Fibroblast of peridontal ligament (primary cell): ENCODE data around the gene STAC2.
"Not testable (repeated sequence)": the region's sequence is repeated elsewhere in the genome, so short reads cannot be mapped to it uniquely, and the experiment has no call there.

Experiments
- DNase-seq: peaks from one replicate; pipeline ENCODE4 v3.0.0-alpha.2; 2010; ENCODE audit errors: extremely low read depth

STAC2 gene

GRCh38 chr17:39225308-39225958 lies at the start of gene STAC2:
Gene STAC2, minus strand, starts transcription at chr17:39225945. Its CDS starts 443 bp downstream, at chr17:39225502.
- DNase-seq = no peak

GRCh38 chr17:39271546-39271945 lies 45.8 kb upstream of the STAC2 start:
- peak; percentile 88 for DNase-seq

GRCh38 chr17:39270923-39271322 lies 45.2 kb upstream of the STAC2 start:
- DNase-seq = peak; percentile 97

- DNase-seq = peak; percentile 17
Observed at GRCh38 chr17:39264119-39264518, 38.4 kb upstream of the STAC2 start.

- no peak for DNase-seq
Observed at GRCh38 chr17:39261286-39261685, 35.5 kb upstream of the STAC2 start.

- no peak for DNase-seq
Observed at GRCh38 chr17:39252788-39253460, 27.2 kb upstream of the STAC2 start.

DNA sequence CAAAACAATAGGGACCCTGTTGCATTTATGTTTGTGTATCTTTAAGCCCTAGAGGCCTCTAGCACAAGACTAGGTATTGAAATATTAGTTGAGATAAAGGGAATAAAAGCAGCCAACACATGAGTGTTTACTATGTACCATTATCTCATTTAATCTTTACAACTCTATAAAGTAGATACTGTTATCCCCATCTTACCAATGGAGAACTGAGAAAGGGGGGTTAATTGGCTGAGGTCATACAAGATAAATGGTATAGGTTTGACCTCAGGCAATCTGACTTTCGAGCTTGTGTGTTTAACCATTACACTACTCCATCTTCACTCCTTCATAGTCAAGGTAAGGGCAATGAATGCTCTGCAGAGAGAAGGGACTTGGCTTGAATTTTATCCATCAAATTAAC lies 26.3 kb upstream of the STAC2 start:
- no peak for DNase-seq

- not testable (repeated sequence) for DNase-seq
Observed at GRCh38 chr17:39250076-39250475, 24.3 kb upstream of the STAC2 start.

GRCh38 chr17:39246274-39246673 lies 20.5 kb upstream of the STAC2 start:
- DNase-seq = no peak

- peak; percentile 83 for DNase-seq
Observed at GRCh38 chr17:39244600-39245570, 19.1 kb upstream of the STAC2 start.

- no peak for DNase-seq
Observed at GRCh38 chr17:39244016-39244599, 18.4 kb upstream of the STAC2 start.

- DNase-seq = no peak
Observed at GRCh38 chr17:39243155-39243554, 17.4 kb upstream of the STAC2 start.

DNA sequence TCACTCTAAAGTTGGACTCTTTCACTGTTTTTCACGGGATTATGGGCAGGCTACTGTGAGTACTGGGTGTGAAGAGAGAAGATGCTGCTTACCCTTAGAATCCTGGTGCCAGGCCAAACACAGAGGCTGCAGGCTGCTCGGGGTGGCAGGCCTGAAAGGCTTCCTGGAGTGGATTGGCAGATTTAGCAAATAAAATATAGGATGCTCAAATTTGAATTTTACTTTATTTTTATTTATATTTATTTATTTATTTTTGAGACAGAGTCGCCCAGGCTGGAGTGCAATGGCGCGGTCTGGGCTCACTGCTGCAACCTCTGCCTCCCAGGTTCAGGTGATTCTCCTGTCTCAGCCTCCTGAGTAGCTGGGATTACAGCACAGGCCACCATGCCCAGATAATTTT lies 14.9 kb upstream of the STAC2 start:
- no peak for DNase-seq

DNA sequence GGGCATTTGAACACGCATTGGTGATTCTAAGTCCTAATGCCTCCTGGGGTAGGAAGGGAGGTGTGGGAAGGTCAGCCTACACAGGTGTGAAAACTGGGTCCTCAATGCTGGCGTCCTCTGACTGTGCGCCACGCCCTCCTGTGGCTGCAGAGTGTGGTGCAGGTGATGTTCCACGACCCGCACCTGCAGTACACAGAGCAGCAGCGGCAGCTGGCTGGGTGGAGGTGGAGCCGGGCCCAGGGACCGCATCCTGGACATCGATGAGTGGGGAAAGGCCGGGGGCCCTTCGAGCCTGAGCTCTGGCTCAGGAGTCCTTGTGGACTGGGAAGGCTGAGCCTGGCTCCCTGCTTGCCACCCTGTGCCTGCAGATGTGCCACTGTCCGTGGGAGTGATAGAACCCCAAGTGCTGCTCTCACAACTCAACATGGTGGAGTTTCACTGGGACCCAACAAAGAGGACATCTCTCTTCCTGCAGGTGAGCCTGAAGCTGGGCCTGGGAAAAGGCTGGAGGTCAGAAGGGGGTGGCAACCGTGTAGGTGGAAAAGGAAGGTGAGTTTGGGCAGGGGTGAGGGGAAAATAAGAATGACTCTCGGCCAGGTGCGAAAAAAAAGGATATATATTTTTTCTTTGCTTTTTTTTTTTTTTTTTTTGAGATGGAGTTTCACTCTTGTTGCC lies 14.0 kb upstream of the STAC2 start:
- DNase-seq = no peak

GRCh38 chr17:39238311-39238972 lies 12.7 kb upstream of the STAC2 start:
- DNase-seq = peak; percentile 17

GRCh38 chr17:39237586-39237985 lies 11.8 kb upstream of the STAC2 start:
- DNase-seq = no peak

DNA sequence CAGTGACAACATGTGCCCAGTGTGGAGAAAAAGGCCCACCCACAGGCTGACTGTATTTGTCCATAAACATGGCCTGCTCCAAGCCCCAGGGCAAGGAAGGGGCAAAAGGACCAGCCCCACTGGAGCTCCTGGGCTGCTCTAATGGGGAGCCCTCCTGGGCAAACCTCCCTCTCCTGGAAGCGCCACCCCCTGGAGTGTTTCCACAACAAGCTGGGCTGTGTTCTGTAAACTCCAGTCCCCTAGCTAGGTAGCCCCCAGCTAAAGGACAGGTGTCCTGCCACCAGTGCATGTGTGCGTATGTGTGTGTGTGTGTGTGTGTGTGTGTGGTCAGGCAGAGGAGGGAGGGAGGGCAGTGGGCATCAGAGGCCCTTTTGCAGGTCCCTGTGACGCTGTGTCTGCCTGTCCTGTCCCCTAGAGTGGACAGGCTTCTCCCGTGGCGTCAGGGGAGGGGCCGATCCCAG lies 11.3 kb upstream of the STAC2 start:
- DNase-seq = no peak

- DNase-seq = no peak
Observed at GRCh38 chr17:39236450-39236927, 10.7 kb upstream of the STAC2 start.

DNA sequence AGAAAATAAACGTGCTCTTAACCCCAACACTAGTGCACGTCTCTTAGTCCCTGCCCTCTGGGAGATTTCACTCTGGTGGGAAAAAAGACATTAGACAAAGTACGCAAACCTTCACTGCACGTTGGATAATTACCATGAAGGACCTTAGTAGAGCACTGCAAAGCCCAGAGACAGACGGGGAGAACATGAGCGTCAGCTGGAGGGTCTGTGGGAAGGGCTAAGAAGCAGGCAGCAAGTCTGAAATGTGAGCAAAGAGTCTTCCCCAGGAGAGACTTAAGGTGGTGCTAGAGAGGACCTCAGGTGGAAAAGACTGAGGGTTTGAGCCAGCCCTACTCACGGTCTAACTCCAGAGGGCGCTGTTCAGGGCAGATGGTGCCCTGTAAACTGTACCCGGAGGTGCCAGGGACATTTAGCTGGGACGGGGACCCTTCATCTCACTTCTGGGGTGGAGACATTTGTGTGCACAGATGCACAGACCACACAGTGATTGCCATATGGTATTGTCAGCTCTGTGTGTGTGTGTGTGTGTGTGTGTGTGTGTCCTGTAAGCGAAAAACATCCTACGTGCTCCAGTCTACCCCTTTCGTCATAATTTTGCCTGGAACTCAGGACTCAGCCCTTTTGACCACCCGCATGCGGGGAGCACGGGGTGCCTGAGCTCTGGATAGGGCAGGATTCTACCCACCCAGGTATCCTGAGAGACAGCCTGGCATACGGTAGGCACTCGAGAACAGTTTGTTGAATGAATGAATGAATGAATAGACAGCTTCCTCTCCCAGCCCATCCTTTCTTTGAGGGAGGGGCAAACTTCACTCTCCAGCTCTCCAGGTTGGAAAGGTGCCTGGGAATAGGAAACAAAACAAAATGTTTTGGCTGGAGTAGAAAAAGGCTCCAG lies 10.1 kb upstream of the STAC2 start:
- peak; percentile 32 for DNase-seq
